Right lobe of liver (tissue), 6 donors: Measurements from ENCODE around the gene CNTN5. TPM values are rescaled to one million over a fixed set of nuclear protein-coding genes. Genes with fewer than 3 reads are reported as not detected.

Experiments used
- ATAC-seq, 4 donors: fragments of 200-7000 bp; cut with Tn5 transposase; one replicate each; pipeline ENCODE4 v1.9.1; 2020; ENCODE audit warnings: mild to moderate bottlenecking in 4 of 4, moderate library complexity in 4 of 4
- DNase-seq, 3 donors: peaks; one replicate each; pipeline ENCODE4 v3.0.0-alpha.2; 2020
- H3K27ac ChIP-seq, 3 donors: fragments of 200-600 bp; one replicate each; pipeline ENCODE4 v1.8.0; 2022
- H3K27me3 ChIP-seq, 2 donors: fragments of 200-600 bp; one replicate each; pipeline ENCODE4 v1.8.0; 2022
- H3K36me3 ChIP-seq, 4 donors: fragments of 200-600 bp; sonication (generic) in 1 of 4; one replicate each; pipeline versions ENCODE4 v1.5.1 to v1.8.0; 2017 to 2022; ENCODE audit warnings: control low read depth in 1 of 4
- H3K4me1 ChIP-seq, 4 donors: fragments of 200-600 bp; sonication (generic) in 1 of 4; one replicate each; pipeline versions ENCODE4 v1.5.1 to v1.8.0; 2017 to 2022; ENCODE audit warnings: control low read depth in 1 of 4
- H3K4me3 ChIP-seq, 3 donors: fragments of 200-600 bp; one replicate each; pipeline ENCODE4 v1.8.0; 2022
- H3K9me3 ChIP-seq, 4 donors: fragments of 200-600 bp; sonication (generic) in 1 of 4; one replicate each; pipeline versions ENCODE4 v1.5.1 to v1.8.0; 2017 to 2022; ENCODE audit warnings: control low read depth in 1 of 4
- CTCF ChIP-seq, 4 donors: fragments of 200-600 bp in 3 of 4; fragments of 450-650 bp in 1 of 4; IDR thresholded peaks; one replicate each; pipeline versions ENCODE4 v1.5.1 to v1.8.0; 2016 to 2022; ENCODE audit warnings: antibody characterized with exemption in 4 of 4, mild to moderate bottlenecking in 2 of 4
- POLR2A ChIP-seq: fragments of 450-650 bp; IDR thresholded peaks from one replicate; pipeline ENCODE4 v1.6.1; 2017; ENCODE audit warnings: antibody characterized with exemption, mild to moderate bottlenecking
- WGBS: methylation state at CpG from one replicate; pipeline ENCODE4 v1.1.6; 2018; ENCODE audit warnings: low coverage, low lambda C conversion rate; ENCODE audit not compliant: insufficient coverage; ENCODE audit errors: missing lambda C conversion rate; 5-methylcytosine and 5-hydroxymethylcytosine counted together
- intact Hi-C, 2 donors: fragments of 100-400 bp; cut with DNase I; formaldehyde crosslinking; loops; one replicate each; pipeline versions ENCODE4 v1.11.2 to v1.14.1; 2022
- total RNA-seq, 6 experiments: library from RNA; depleted of rRNA in 2 of 6; stranded (reverse); fragments of >200 nt in 2 of 6; fragmentation: NEBNext Ultra II Directional in 3 of 6; extraction: Animal tissue kit (Norgen Biotek cat#: 25700) in 3 of 6; gene quantifications; one replicate each; pipeline versions ENCODE4 v1.1.0 to v1.2.4, GENCODE V29; 2016 to 2023
- donor health status: DM: no; HTN: yes; CAD: no.
- donor health status: DM: no; HTN: no; CAD: no.
- donor health status: DM: no; HTN: no; CAD: no.
- donor health status: DM: no; HTN: yes; CAD: no.
- donor health status: DM: no; HTN: yes; CAD: no.

CNTN5 gene
- total RNA-seq, 6 experiments from 2014 or later: 0.13 to 0.19 TPM; not detected in 4

GRCh38 chr11:99325847-99326246, 305.1 kb downstream of the CNTN5 start:
- intact Hi-C loops: no loop called here
- Histone ChIP-seq H3K36me3 (no peaks in the 10 kb centered on the region), H3K4me3 (no peak overlapping the region), H3K4me1 (no peaks in the 10 kb centered on the region), H3K9me3 (no peaks in the 10 kb centered on the region), H3K27me3 (no peaks in the 10 kb centered on the region), H3K27ac (no peak overlapping the region)
- no peak for TF ChIP-seq POLR2A
- no peak for TF ChIP-seq CTCF (IDR thresholded peaks at IDR 0.05)
- no peak for DNase-seq
- 73% methylated on average over 8 of the region's 8 CpGs for WGBS
- no peak for ATAC-seq

GRCh38 chr11:99327066-99327465, 306.3 kb downstream of the CNTN5 start:
- Histone ChIP-seq H3K27me3 (no peaks in the 10 kb centered on the region), H3K9me3 (no peaks in the 10 kb centered on the region), H3K4me1 (no peaks in the 10 kb centered on the region), H3K4me3 (no peak overlapping the region), H3K36me3 (no peaks in the 10 kb centered on the region), H3K27ac (no peak overlapping the region)
- WGBS: 83% methylated on average over 1 of the region's 1 CpG
- ATAC-seq (no peak), DNase-seq (no peak)
- intact Hi-C loops: no loop called here
- TF ChIP-seq CTCF (IDR thresholded peaks at IDR 0.05): no peak
- no peak for TF ChIP-seq POLR2A

- no peak for DNase-seq
- H3K4me3 ChIP-seq: no peak overlapping the region
- H3K27ac ChIP-seq: no peak overlapping the region
- no peaks in the 10 kb centered on the region for H3K4me1 ChIP-seq
- H3K27me3 ChIP-seq: no peaks in the 10 kb centered on the region
- no peaks in the 10 kb centered on the region for H3K36me3 ChIP-seq
- no peak for ATAC-seq
- H3K9me3 ChIP-seq: no peaks in the 10 kb centered on the region
- 93% methylated on average over 3 of the region's 3 CpGs for WGBS
- intact Hi-C loops: no loop called here
- no peak for TF ChIP-seq POLR2A
- TF ChIP-seq CTCF (IDR thresholded peaks at IDR 0.05): no peak
Observed at GRCh38 chr11:99327527-99327926, 306.8 kb downstream of the CNTN5 start.

- H3K27ac ChIP-seq: no peak overlapping the region
- ATAC-seq (no peak), DNase-seq (no peak)
- no peak overlapping the region for H3K4me3 ChIP-seq
- H3K27me3 ChIP-seq: no peaks in the 10 kb centered on the region
- no peaks in the 10 kb centered on the region for H3K9me3 ChIP-seq
- no peaks in the 10 kb centered on the region for H3K4me1 ChIP-seq
- TF ChIP-seq POLR2A (no peak), CTCF (IDR thresholded peaks at IDR 0.05) (no peak)
- 86% methylated on average over 1 of the region's 1 CpG for WGBS
- intact Hi-C loops: no loop called here
- no peaks in the 10 kb centered on the region for H3K36me3 ChIP-seq
Observed at GRCh38 chr11:99333621-99334020, 312.9 kb downstream of the CNTN5 start.

- no peaks in the 10 kb centered on the region for H3K4me1 ChIP-seq
- H3K27me3 ChIP-seq: no peaks in the 10 kb centered on the region
- no peaks in the 10 kb centered on the region for H3K9me3 ChIP-seq
- no peak for DNase-seq
- 62% methylated on average over 2 of the region's 2 CpGs for WGBS
- H3K4me3 ChIP-seq: no peak overlapping the region
- intact Hi-C loops: no loop called here
- no peaks in the 10 kb centered on the region for H3K36me3 ChIP-seq
- no peak for ATAC-seq
- H3K27ac ChIP-seq: no peak overlapping the region
- TF ChIP-seq POLR2A (no peak), CTCF (IDR thresholded peaks at IDR 0.05) (no peak)
Observed at GRCh38 chr11:99343117-99343516, 322.4 kb downstream of the CNTN5 start.
